PC-9 (cell line): Measurements from ENCODE around the gene HYDIN.
"Not testable (repeated sequence)": the region's sequence is repeated elsewhere in the genome, so short reads cannot be mapped to it uniquely, and the experiment has no call there.

Experiments used
- CTCF ChIP-seq: fragments of 200-600 bp; sonication (generic); conservative IDR thresholded peaks from 2 replicates; pipeline ENCODE4 v1.6.1; 2017; ENCODE audit warnings: mixed run types, antibody characterized with exemption, mild to moderate bottlenecking, moderate library complexity
- EZH2 ChIP-seq: fragments of 200-600 bp; sonication (generic); IDR thresholded peaks from 2 replicates; pipeline ENCODE4 v1.8.0; 2017; ENCODE audit warnings: antibody characterized with exemption, low read depth

- TF ChIP-seq CTCF, EZH2: not testable (repeated sequence)
Measured at GRCh38 chr16:70922164-70922563, 308.4 kb downstream of the HYDIN start.
